ENCODE results near the gene TRMT5.

GRCh38 chr14:60970146-60970545 lies 10.7 kb downstream of the TRMT5 start:
- TF ChIP-seq POU6F1 (CRISPR knock-in tag; IDR thresholded peaks at IDR 0.05; ENCODE audit: borderline replicate concordance, low read depth) (no peak), SNAI2 (CRISPR knock-in tag; IDR thresholded peaks at IDR 0.05) (no peak), PATZ1 (CRISPR knock-in tag; IDR thresholded peaks at IDR 0.05; ENCODE audit: borderline replicate concordance) (no peak)
